Mesenchymal stem cell (in vitro differentiated cells and primary cell): ENCODE data around the gene MEG3.

Experiments used
- DNase-seq: peaks from one replicate; pipeline ENCODE4 v3.0.0-alpha.2; 2013
- H2AFZ ChIP-seq: one replicate; pipeline ENCODE4 v1.6.1; 2013; ENCODE audit warnings: low read depth, mild to moderate bottlenecking, control low read depth, inconsistent platforms, low read length, moderate library complexity
- H2AK5ac ChIP-seq: 2 replicates; pipeline ENCODE4 v1.6.1; 2013; ENCODE audit warnings: low read length, moderate library complexity, mild to moderate bottlenecking, inconsistent platforms; ENCODE audit not compliant: severe bottlenecking
- H2BK120ac ChIP-seq: one replicate; pipeline ENCODE4 v1.6.1; 2013; ENCODE audit warnings: low read depth, mild to moderate bottlenecking, inconsistent platforms, low read length, moderate library complexity
- H2BK12ac ChIP-seq, 2 experiments: one replicate each; pipeline ENCODE4 v1.6.1; 2013; ENCODE audit warnings: inconsistent platforms in 2 of 2, low read length in 2 of 2, mild to moderate bottlenecking in 2 of 2, moderate library complexity in 2 of 2, control low read depth in 1 of 2
- H2BK15ac ChIP-seq: one replicate; pipeline ENCODE4 v1.6.1; 2013; ENCODE audit warnings: mild to moderate bottlenecking, low read depth, inconsistent platforms; ENCODE audit not compliant: poor library complexity, severe bottlenecking
- H2BK5ac ChIP-seq: 2 replicates; pipeline ENCODE4 v1.6.1; 2013; ENCODE audit warnings: low read depth, mild to moderate bottlenecking, low read length, control low read depth, inconsistent platforms; ENCODE audit not compliant: poor library complexity, severe bottlenecking
- H3K14ac ChIP-seq, 2 experiments: one replicate each; pipeline ENCODE4 v1.6.1; 2013; ENCODE audit warnings: inconsistent platforms in 2 of 2, low read length in 2 of 2, control low read depth in 1 of 2, mild to moderate bottlenecking in 1 of 2, moderate library complexity in 1 of 2
- H3K18ac ChIP-seq, 2 experiments: one replicate each; pipeline ENCODE4 v1.6.1; 2013; ENCODE audit warnings: inconsistent platforms in 2 of 2, low read length in 2 of 2, control low read depth in 1 of 2, low read depth in 1 of 2, mild to moderate bottlenecking in 1 of 2
- H3K23ac ChIP-seq, 2 experiments: one replicate each; pipeline ENCODE4 v1.6.1; 2013; ENCODE audit warnings: inconsistent platforms in 2 of 2, low read length in 2 of 2, mild to moderate bottlenecking in 2 of 2, moderate library complexity in 2 of 2, control low read depth in 1 of 2
- H3K27ac ChIP-seq: 2 replicates; pipeline ENCODE4 v1.5.1; 2013; ENCODE audit warnings: mild to moderate bottlenecking, moderate library complexity, low read length, control low read depth, inconsistent platforms; ENCODE audit not compliant: poor library complexity, severe bottlenecking
- H3K27me3 ChIP-seq, 2 experiments: 2 replicates each; pipeline versions ENCODE4 v1.6.1 to v1.7.0; 2013; ENCODE audit warnings: low read length in 2 of 2, mild to moderate bottlenecking in 2 of 2, moderate library complexity in 2 of 2, control low read depth in 1 of 2, inconsistent platforms in 1 of 2; ENCODE audit not compliant: control insufficient read depth in 1 of 2, insufficient read depth in 1 of 2
- H3K36me3 ChIP-seq, 2 experiments: 2 replicates each; pipeline versions ENCODE4 v1.6.1 to v1.7.0; 2013; ENCODE audit warnings: low read length in 2 of 2, control low read depth in 1 of 2, inconsistent platforms in 1 of 2, low read depth in 1 of 2, mild to moderate bottlenecking in 1 of 2; ENCODE audit not compliant: insufficient read depth in 2 of 2, control insufficient read depth in 1 of 2
- H3K4ac ChIP-seq, 2 experiments: one replicate each; pipeline ENCODE4 v1.6.1; 2013; ENCODE audit warnings: inconsistent platforms in 2 of 2, low read length in 2 of 2, mild to moderate bottlenecking in 2 of 2, moderate library complexity in 2 of 2, control low read depth in 1 of 2, low read depth in 1 of 2
- H3K4me1 ChIP-seq: 2 replicates; pipeline ENCODE4 v1.6.1; 2013; ENCODE audit warnings: low read depth, low read length, control low read depth; ENCODE audit not compliant: control insufficient read depth, insufficient read depth
- H3K4me2 ChIP-seq: 2 replicates; pipeline ENCODE4 v1.6.1; 2013; ENCODE audit warnings: low read length, mild to moderate bottlenecking, inconsistent platforms; ENCODE audit not compliant: poor library complexity, severe bottlenecking
- H3K4me3 ChIP-seq, 2 experiments: 2 replicates each; pipeline versions ENCODE4 v1.5.1 to v1.7.0; 2013; ENCODE audit warnings: low read length in 2 of 2, mild to moderate bottlenecking in 2 of 2, control low read depth in 1 of 2, low read depth in 1 of 2; ENCODE audit not compliant: insufficient read depth in 1 of 2
- H3K79me1 ChIP-seq: replicated peaks from 2 replicates; pipeline ENCODE4 v1.6.1; 2013; ENCODE audit warnings: mild to moderate bottlenecking, control low read depth, low read length, inconsistent platforms; ENCODE audit not compliant: poor library complexity, severe bottlenecking
- H3K9ac ChIP-seq: 2 replicates; pipeline ENCODE4 v1.7.0; 2013; ENCODE audit warnings: mild to moderate bottlenecking, low read length, moderate library complexity
- H3K9me3 ChIP-seq: 2 replicates; pipeline ENCODE4 v1.7.0; 2013; ENCODE audit warnings: mild to moderate bottlenecking, low read length; ENCODE audit not compliant: control insufficient read depth
- H4K8ac ChIP-seq: one replicate; pipeline ENCODE4 v1.6.1; 2013; ENCODE audit warnings: inconsistent platforms, mild to moderate bottlenecking, low read length, moderate library complexity
- H4K91ac ChIP-seq: one replicate; pipeline ENCODE4 v1.6.1; 2013; ENCODE audit warnings: mild to moderate bottlenecking, low read length, inconsistent platforms
- WGBS: methylation state at CpG from one replicate; pipeline ENCODE4 v1.1.7; 2013; ENCODE audit warnings: mixed read lengths; 5-methylcytosine and 5-hydroxymethylcytosine counted together

MEG3 gene

DNA sequence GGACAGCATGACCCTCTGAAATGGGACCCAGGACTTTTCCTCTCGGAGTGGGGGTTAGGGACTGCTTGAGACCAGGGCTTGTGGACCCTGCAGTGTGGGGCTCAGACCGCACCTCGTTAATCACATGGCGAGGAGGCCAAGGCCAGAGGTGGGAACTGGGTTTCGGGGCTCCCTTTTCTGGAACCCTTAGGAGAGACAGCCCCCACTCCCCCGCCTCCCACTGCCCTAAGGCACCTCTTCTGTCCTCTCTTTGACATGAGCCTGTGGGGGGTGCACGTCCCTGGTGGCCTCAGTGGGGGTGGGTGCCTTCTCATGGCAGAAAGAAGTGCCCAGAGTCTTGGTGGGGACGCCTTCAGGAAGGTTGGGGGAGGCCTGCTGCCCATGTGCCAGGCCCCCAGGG, 53.3 kb downstream of the MEG3 start:
- Histone ChIP-seq H3K18ac (no peak overlapping the region), H3K14ac (no peak overlapping the region), H3K4me1 (no peaks in the 10 kb centered on the region), H3K36me3 (peaks cover 0 to 45% of the 10 kb centered on the region in 2 experiments), H3K27me3 (no peaks in the 10 kb centered on the region), H4K8ac (no peak overlapping the region), H3K9me3 (no peaks in the 10 kb centered on the region), H2AK5ac (no peak overlapping the region), H2AFZ (no peak overlapping the region), H3K9ac (no peak overlapping the region), H3K4ac (no peak overlapping the region), H2BK12ac (no peak overlapping the region), H3K4me2 (no peak overlapping the region), H3K27ac (no peak overlapping the region), H4K91ac (no peak overlapping the region), H2BK15ac (no peak overlapping the region), H3K23ac (no peak overlapping the region), H2BK5ac (no peak overlapping the region), H3K4me3 (no peak overlapping the region), H2BK120ac (no peak overlapping the region), H3K79me1 (no peaks in the 10 kb centered on the region)
- 94% methylated on average over 6 of the region's 8 CpGs for WGBS
- no peak for DNase-seq

DNA sequence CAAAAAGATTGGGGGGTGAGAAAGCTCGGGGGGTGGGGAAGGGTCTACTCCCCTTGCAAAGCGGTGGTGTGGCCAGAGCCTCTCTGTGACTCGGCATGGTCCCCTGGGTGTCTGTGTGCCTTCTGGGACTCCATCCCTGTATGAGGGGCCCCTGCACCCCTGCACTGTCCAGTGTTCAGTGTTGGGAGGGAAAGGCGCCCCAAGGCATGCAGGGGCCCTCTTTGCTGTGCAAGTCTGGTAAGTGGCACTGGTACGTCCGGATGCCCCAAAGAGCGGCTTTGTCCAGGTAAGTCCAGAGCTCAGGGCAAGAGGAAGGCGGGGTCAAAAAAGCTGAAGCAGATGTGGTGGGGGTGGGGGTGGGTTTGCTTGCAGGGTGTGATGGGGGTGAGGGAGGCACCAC, 53.9 kb downstream of the MEG3 start:
- Histone ChIP-seq H2BK12ac (no peak overlapping the region), H3K79me1 (no peaks in the 10 kb centered on the region), H2BK15ac (no peak overlapping the region), H4K8ac (no peak overlapping the region), H4K91ac (no peak overlapping the region), H3K4me3 (no peak overlapping the region), H2BK5ac (no peak overlapping the region), H3K4me2 (no peak overlapping the region), H3K27ac (no peak overlapping the region), H3K9me3 (no peaks in the 10 kb centered on the region), H3K4ac (no peak overlapping the region), H3K18ac (no peak overlapping the region), H3K23ac (no peak overlapping the region), H3K27me3 (no peaks in the 10 kb centered on the region), H2AFZ (no peak overlapping the region), H2BK120ac (no peak overlapping the region), H3K36me3 (peaks cover 0 to 51% of the 10 kb centered on the region in 2 experiments), H2AK5ac (no peak overlapping the region), H3K9ac (no peak overlapping the region), H3K4me1 (no peaks in the 10 kb centered on the region), H3K14ac (no peak overlapping the region)
- no peak for DNase-seq
- WGBS, result 91% methylated on average over 8 of the region's 8 CpGs

- 92% methylated on average over 34 of the region's 34 CpGs for WGBS
- H3K36me3 ChIP-seq, result peaks cover 0 to 58% of the 10 kb centered on the region in 2 experiments
- H2BK15ac ChIP-seq, result no peak overlapping the region
- H3K4me2 ChIP-seq, result no peak overlapping the region
- no peak overlapping the region for H3K9ac ChIP-seq
- no peak overlapping the region for H2BK120ac ChIP-seq
- H3K4me3 ChIP-seq, result no peak overlapping the region
- no peak overlapping the region for H3K14ac ChIP-seq
- no peaks in the 10 kb centered on the region for H3K9me3 ChIP-seq
- H3K18ac ChIP-seq, result no peak overlapping the region
- no peak overlapping the region for H4K91ac ChIP-seq
- H2BK5ac ChIP-seq, result no peak overlapping the region
- H3K4me1 ChIP-seq, result no peaks in the 10 kb centered on the region
- H4K8ac ChIP-seq, result no peak overlapping the region
- no peak overlapping the region for H2AFZ ChIP-seq
- no peak overlapping the region for H2BK12ac ChIP-seq
- H3K4ac ChIP-seq, result no peak overlapping the region
- no peak overlapping the region for H2AK5ac ChIP-seq
- H3K27ac ChIP-seq, result no peak overlapping the region
- DNase-seq, result no peak
- H3K23ac ChIP-seq, result no peak overlapping the region
- peaks cover 0 to 5% of the 10 kb centered on the region in 2 experiments for H3K27me3 ChIP-seq
- H3K79me1 ChIP-seq, result no peaks in the 10 kb centered on the region
Measured at GRCh38 chr14:100880271-100881101, 54.6 kb downstream of the MEG3 start.

DNA sequence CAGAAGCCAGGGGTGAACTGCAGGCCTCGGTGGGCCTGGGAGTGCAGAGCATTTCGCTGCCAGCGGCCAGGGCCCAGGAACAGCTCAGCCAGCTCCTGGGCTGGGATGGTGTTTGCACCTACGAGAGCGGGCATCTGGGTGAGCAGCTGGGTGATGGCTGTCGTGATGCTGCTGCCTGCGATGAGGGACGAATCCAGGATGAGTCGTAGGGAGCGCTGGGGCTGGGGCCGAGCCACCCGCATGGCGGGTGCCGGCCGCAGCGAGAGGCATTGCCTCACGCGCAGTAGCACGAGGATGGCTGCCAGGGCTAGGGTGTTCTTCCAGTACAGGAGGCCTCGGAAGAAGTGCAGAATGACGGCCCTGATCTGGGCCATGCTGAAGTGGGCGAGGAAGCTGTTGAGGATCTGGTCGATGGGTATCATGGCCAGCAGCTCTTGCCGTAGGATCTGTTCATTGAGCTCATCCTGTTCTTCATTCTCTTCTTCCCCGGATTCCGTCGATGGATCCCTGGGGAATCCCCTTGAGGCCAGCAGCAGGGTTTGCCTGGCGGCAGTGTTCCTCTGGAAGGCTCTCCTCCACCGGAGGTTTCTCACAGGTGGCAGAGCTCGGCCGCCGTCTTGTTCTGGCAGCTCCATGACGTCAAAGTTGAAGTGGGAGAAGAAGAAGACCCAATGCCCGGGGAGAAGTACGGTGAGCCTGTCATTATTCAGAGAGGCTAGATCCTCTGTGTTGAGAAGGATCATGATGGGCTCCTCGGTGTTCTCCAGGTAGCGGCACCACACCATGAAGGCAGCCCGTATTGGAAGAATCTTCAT, 55.5 kb downstream of the MEG3 start:
- H3K4me3 ChIP-seq, result no peak overlapping the region
- no peak overlapping the region for H2BK15ac ChIP-seq
- no peak overlapping the region for H4K91ac ChIP-seq
- H3K36me3 ChIP-seq, result peaks cover 0 to 67% of the 10 kb centered on the region in 2 experiments
- H3K9me3 ChIP-seq, result no peaks in the 10 kb centered on the region
- no peak overlapping the region for H3K14ac ChIP-seq
- no peak overlapping the region for H3K18ac ChIP-seq
- H2AFZ ChIP-seq, result no peak overlapping the region
- no peak overlapping the region for H3K23ac ChIP-seq
- H3K27me3 ChIP-seq, result peaks cover 4 to 5% of the 10 kb centered on the region in 2 experiments
- H3K4me2 ChIP-seq, result no peak overlapping the region
- H3K4me1 ChIP-seq, result no peaks in the 10 kb centered on the region
- H2AK5ac ChIP-seq, result no peak overlapping the region
- H2BK5ac ChIP-seq, result no peak overlapping the region
- no peak overlapping the region for H2BK120ac ChIP-seq
- H3K9ac ChIP-seq, result no peak overlapping the region
- no peak overlapping the region for H3K27ac ChIP-seq
- DNase-seq, result no peak
- no peak overlapping the region for H4K8ac ChIP-seq
- no peak overlapping the region for H3K4ac ChIP-seq
- H2BK12ac ChIP-seq, result no peak overlapping the region
- WGBS, result 96% methylated on average over 38 of the region's 38 CpGs
- no peaks in the 10 kb centered on the region for H3K79me1 ChIP-seq
